Suppressor macrophage (primary cell): ENCODE data around the gene RAB3A.
A peak's percentile ranks its signal among the peaks of the same experiment; 100 is the strongest.

Source experiments
- DNase-seq, 4 experiments: peaks; one replicate each; pipeline ENCODE4 v3.0.0-alpha.2; 2020 to 2022

RAB3A gene

DNA sequence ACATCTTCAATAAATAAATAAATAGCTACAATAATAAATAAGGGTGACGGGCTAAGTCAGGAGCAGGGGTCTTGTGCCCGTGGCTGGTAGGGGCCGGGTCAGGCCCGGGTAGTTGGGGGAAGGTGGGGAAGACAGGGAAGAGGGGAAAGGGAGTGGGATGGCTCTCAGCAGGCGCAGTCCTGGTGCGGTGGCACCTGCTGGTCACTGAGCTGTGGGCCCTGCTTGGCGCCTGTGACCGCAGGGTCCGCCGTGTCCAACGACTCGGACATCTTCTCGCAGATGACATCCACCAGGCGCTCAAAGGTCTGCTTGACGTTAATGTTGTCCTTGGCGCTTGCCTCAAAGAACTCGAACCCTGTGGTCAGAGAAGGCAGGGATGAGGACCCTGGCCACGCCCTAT lies 6.5 kb downstream of the RAB3A start:
- DNase-seq: no peak

DNA sequence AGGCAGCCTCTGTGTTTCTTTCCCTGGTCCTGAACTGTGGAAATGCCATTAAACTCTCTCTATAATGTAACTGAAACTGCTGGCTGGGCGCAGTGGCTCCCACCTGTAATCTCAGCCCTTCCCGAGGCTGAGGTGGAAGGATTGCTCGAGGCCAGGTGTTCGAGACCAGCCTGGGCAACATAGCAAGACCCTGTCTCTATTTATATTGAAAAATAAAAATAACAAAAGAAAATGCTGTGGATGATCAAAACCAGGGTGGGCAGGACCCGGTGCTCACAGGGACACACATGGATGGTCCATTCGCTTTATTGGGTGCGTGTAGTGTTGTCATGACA lies 7.4 kb downstream of the RAB3A start:
- no peak for DNase-seq

DNA sequence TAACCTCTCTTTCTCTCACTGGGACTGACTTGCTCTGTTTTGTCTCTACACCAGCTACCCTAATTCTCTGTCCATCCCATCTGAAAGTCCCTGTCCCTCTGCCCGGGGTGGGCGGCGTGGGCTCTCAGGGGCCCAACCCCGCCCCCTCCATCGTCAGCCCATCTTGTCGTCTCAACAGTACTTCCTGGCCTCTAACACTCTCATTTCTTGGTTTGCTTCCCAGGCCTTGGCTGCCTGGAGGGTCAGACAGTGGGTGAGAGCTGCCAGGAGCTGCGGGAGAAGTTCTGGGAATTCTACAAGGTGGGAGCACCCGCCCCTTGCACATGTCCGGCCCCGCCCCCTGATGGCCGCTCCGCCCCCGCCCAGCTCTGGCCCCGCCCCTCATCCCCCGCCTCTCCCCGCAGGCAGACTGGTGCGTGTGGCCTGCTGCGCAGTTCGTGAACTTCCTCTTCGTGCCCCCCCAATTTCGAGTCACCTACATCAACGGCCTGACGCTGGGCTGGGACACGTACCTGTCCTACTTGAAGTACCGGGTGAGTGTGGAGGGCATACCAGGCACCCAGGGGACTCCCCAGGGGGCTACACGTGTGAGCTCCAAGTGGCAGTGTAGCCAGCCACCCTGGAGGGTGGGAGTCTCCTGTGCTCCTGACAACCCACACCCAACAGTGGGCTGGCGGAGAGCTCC lies 9.1 kb downstream of the RAB3A start:
- peak in 2 of 4 experiments; percentile 47 to 55 for DNase-seq

DNA sequence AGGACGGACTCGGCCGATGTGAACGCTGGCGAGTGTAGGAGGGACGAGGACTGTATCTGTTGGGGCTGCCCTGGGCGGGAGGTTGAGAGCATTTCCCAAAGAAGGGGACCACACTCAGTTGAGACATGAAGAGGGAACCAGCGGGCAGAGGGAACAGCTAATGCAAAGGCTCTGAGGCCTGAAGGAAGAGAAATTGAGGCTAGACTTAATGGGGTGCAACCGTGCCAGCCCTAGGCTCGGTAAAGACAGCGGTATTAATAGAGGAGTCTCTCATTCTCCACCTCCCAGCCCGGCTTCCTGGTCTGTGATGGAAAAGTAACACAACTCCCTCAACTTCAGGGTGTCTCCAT lies 9.7 kb downstream of the RAB3A start:
- no peak for DNase-seq

DNA sequence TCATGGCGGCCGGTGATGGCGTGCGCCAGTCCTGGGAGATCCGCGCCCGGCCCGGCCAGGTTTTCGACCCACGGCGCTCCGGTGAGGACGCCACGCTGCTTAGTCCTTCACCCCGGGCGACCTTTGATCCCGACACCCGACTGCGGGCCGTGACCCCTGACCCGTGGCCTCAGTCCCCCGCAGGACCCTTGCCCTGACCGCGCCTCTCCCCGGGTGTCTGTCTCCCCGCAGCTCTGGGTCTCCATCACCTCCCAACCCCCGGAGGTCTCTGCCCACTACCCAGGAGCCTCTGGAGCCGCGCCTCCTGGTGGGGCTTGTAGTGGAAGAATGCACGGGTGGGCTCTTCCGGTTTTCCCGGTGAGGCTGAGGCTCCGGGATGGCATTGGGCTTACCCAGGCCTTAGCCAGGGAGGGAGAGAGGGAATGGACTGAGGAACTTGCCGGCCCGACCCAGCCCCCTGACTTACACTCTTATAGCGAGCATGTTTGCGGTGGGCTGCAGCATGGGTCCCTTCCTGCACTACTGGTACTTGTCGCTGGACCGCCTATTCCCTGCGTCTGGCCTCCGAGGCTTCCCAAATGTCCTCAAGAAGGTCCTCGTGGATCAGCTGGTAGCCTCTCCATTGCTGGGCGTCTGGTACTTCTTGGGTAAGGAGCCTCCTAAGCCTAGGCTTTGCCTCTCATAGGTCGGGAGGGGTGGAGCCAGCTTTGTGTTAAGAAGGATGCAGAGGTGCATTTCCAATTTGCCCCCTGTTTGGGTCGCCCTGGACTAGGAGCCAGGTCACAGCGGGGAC lies 10.3 kb downstream of the RAB3A start:
- DNase-seq: no peak

DNA sequence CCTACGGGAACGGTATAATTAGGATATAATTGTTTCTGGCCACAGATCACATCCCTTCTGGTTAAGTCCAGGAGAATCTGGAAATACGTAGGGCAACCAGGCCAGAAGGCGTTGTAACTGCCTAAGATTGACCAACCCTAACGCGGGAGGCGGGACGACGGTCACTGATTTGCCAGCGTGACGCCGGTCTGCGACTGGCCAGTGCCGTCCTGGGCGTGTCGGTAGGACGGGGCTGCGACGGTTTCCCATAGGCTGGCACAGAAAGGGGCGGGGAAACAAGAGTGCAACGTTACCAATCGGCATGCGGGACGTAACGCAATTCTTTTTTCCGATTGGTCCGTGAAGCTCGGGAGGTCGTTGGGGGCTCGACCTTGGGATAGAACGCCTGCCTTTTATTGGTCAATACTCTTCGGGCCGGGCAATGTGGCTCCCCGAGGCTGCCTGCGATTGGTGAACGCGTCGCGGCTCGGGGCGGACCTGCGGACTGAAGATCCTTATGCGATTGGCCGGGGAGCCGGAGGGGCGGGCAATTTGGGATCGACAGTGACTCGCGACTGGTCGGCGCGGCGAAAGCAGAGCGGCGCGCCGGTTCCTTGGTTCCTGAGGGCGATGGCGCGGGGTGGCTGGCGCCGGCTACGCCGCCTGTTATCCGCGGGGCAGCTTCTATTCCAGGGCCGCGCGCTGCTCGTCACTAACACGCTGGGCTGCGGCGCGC lies 11.0 kb downstream of the RAB3A start, which contains the start of gene MPV17L2:
Gene MPV17L2, plus strand, starts transcription at position 546 of the 715 bp plus-strand sequence. Its CDS starts 64 bp downstream, at position 610.
- DNase-seq: peak; percentile 99 to 100 (median 100)

DNA sequence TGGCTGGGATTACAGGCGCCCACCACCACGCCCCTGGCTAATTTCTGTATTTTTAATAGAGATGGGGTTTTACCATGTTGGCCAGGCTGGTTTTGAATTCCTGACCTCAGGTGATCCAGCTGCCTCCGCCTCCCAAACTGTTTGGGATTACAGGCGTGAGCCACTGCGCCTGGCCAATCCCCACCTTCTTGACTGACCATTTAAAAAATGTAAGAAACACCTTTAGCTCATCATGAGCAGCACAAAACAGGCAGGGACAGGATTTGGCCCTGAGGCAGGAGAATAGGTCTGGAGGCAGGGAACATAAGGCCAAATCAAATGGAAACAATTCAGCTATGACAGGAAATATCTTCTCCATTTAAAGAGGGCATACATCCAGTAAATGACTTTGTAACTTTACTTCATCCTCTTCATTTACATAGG lies 12.2 kb downstream of the RAB3A start:
- DNase-seq: no peak

DNA sequence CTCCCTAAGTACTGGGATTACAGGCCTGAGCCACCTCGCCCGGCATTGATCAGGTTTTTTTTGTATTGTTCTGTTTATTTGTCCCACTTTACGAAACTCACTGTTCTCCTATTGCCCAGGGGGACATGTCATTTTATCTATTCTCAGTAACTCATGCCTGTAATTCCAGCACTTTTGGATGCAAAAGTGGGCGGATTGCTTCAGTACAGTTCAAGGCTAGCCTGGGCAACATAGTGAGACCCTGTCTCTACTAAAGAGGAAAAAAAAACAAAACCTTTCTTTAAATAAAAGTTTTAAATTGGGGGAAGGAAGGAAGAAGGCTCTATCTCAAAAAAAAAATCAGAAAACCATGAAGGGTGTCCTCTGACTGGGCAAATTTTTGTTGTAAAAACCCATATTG lies 13.6 kb downstream of the RAB3A start:
- no peak for DNase-seq

DNA sequence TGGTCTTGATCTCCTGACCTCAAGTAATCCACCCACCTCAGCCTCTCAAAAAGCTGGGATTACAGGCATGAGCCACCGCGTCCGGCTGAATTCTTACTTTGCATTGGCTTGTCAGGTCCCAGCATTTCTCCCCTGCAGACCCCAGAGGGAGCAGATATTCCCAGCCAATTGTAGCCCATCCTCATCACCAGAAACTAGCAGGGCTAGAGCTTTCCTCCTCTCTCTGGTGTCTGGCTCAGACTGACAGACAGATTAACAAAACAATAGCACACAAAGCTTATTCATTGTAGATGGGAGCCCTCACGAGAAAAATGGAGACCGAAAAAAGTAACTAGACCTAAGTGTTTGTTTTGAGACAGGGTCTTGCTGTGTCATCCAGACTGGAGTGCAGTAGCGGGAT lies 18.3 kb downstream of the RAB3A start:
- DNase-seq: no peak

DNA sequence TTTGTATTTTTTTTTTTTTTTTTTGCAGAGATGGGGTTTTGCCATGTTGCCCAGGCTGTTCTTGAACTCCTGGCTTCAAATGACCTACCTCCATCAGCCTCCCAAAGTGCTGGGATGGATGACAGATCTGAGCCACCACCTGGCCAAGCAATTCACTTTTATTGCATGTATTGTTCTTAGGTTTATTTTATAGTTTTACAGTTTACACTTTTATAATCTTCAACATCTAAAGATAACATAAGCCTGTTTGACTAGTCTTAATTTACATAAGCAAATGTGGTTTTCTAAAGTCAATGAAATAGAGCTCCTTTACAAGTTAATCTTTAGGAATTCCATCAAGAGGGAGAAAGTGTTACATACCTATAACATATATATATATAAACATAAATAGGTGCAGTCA lies 20.3 kb downstream of the RAB3A start:
- DNase-seq: no peak

DNA sequence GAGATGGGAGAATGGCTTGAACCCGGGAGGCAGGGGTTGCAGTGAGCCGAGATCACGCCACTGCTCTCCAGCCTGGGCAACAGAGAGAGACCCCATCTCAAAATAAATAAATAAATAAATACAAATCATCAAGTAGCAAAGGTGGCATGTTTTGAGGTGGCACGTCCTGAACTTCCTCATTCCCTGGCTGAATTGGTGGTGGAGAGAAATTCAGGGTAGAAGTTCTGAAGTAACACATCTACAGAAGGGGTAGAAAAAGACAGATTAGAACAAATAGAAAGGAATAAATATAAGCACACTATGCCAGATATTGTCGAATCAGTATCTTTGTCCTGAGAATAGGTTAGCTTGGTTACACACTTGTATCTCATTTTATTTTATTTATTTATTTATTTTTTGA lies 23.9 kb downstream of the RAB3A start:
- DNase-seq: peak in 2 of 4 experiments; percentile 52

DNA sequence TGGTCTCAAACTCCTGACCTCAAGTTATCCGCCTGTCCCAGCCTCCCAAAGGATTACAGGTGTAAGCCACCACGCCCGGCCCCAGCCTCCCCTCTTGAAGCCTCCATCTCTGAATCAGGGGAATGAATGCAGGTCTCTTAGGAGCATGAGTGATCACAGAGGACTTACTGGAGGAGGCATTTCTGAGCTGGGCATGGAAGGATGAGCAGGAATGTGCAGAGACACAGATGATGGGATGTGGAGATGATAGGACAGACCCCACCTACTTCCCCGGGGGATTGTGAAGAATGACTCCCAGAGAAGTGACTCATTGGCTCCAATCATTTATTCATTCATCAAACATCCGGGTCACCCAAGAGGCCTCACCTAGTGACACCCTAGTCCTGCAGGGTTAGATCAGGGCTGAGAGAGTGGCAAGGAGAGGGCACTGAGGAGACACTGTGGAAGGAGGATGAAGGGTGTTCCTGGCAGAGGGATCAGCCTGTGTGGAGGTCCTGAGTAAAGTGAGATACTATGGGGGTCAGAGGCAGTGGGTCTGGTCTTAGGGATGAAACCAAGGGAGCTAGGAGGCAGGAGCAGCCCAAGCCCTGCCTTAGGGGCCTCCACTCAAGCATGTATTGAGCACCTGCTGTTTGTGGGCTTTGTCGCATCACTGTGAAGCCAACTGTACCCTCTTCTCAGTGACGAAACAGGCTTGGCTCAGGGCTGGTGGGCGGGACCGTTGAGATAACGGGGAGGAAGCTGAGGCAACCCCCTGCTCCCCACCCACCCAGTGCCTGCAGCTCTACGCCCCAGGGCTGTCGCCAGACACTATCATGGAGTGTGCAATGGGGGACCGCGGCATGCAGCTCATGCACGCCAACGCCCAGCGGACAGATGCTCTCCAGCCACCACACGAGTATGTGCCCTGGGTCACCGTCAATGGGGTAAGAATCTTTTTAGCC lies 27.2 kb downstream of the RAB3A start:
- DNase-seq: peak in 3 of 4 experiments; percentile 61 to 70 (median 69)

DNA sequence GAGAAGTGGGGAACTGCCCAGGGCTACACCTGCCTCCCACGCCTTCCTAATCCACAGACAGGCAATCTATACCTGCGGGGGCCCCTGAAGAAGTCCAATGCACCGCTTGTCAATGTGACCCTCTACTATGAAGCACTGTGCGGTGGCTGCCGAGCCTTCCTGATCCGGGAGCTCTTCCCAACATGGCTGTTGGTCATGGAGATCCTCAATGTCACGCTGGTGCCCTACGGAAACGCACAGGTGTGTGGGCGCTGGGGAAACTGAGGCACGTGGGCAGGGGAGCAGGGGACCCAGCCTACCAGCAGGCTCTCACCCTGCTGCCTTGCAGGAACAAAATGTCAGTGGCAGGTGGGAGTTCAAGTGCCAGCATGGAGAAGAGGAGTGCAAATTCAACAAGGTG lies 28.9 kb downstream of the RAB3A start:
- DNase-seq: no peak

DNA sequence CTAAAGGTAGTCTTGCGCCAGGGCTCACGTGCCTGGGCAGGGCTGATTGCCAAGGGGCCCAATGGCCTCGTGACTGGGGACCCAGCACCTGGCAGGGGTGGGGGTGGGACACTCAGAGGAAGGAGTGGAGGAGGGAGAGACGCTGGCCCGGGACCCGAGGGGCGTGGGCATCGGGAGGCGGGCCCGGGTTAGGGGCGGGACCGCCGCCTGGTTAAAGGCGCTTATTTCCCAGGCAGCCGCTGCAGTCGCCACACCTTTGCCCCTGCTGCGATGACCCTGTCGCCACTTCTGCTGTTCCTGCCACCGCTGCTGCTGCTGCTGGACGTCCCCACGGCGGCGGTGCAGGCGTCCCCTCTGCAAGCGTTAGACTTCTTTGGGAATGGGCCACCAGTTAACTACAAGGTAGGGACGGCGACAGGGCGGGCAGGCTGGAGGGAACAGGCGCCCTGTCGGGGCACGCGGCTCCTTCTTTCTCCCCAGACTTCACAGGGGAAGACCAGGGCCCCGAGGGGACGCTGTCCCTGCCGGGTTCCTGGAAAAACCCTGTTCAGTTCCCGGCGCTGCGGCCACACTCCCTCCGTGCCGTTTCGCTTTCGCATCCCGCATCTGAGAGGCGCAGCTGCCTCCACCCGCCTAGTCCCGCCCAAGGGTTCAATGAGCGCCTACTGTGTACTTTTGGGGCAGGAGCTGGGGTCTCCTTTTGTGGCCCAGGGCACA lies 30.1 kb downstream of the RAB3A start, which contains the start of gene IFI30:
Gene IFI30, plus strand, starts transcription at position 242 of the 717 bp plus-strand sequence. Its CDS starts 29 bp downstream, at position 271.
- peak; percentile 95 to 97 (median 96) for DNase-seq

DNA sequence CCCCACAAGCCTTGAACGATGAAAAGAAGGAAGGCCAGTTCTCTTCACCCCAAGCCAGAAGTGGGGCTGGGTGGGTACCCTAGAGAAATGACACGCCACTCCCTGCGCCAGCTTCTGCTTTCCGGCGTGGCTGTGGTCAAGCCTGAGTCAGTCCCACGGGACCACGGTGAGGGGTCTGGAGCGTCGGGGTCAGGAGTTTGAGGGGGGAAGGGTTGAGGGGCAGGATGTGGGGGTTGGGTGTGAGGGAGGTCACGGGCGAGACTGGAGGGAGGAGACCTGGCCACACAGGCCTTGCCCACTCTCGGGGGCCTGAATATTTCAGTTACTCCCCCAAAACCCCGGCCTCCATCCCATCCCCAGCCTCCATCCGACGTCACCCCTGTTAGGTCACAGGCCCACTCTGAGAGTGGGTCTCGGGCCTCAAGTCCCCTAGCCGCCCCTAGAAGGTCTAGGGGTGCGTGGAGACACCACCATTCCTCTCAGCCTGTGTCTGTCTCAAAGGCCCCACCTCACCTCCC lies 30.7 kb downstream of the RAB3A start:
- DNase-seq: peak; percentile 96 to 99 (median 98)

DNA sequence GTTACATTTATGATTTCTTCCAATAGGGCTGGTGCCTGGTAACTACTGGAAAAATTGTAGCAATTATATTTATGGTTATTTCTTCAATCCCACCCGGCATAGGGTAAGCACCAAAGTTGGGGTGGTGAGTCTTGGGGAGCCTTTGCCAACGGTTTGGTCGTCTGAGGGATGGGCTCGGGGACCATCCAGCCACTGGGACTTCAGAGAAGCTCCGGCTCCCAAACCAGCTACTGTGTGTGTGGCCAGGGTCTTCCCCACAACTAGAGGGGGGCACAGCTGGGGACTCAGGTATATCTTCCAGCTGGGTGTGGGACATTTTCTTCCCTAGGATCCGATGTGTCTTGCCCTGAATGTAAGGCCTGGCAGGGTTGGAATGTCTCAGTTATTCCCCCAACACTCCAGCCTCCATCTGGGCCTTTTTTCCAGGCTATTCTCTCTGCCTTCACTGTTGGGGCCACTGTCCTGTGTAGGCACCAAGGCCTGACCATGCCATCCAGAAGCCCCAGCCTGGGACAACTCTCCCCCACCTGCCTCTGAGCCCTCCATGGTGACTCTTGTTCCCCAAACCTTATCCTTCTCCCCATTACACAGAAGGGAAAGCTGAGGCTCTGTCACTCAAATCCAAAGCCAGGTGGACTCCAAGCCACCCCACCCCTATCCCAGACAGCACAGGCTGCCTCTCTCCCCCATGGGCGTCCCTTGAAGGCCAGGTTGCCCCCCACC lies 31.4 kb downstream of the RAB3A start:
- no peak for DNase-seq

DNA sequence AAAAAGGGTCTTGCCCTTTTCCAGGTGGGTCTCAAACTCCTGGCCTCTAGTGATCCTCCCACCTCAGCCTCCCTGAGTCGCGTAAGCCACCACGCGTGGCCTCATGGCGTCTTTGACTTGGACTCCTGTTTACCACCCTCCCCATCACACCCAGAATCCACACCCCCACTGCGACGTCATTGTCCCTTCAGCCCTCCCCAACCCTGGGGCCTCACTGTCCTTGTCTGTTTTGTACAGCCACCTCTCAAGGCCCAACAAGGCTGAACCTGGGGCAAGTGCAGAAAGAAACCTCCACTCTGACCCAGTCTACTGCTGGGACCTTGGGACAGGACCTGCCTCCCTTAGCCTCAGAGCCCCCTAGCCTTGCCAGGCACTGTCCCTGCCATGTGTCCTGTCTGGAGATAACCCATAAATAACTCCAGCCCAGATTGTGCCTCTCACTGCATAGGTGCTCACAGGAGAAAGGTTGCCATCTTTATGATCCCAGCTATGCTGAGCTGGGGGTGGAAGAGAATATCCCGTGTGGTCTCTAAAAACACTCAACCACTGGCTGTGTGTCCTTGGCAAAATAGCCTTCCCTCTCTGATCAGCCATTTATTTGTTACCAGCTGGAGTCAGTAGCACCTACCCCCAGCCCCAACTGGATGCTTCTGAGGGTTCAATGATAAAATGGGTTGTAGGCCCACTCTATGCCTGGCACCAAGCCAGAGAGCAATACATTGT lies 32.1 kb downstream of the RAB3A start:
- DNase-seq: peak in 3 of 4 experiments; percentile 56 to 68 (median 60)

DNA sequence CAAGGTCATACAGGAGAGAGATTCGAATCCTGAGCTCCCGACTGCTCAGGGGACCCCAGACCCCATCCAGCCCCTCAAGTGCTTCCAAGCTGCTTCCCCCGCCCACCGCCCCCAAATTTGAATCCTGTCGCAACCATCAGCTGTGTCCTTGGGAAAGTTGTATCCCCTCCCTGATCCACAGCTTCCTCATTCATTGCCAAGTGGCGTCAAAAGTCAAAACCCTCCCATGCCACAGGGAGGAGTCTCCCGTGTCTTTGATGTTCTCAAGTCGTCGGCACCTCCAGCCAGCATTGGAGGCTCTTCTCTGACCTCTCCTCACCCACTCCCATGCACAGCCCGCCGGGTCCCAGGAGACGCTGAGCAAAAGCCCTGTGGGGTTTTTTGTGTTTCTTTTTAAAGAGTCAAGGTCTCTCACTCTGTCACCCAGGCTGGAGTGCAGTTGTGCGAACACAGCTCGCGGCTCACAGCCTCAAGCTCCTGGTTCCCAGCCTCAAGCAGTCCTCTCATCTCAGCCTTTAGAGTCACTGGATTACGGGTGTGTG lies 33.1 kb downstream of the RAB3A start:
- DNase-seq: peak; percentile 94 to 98 (median 96)

DNA sequence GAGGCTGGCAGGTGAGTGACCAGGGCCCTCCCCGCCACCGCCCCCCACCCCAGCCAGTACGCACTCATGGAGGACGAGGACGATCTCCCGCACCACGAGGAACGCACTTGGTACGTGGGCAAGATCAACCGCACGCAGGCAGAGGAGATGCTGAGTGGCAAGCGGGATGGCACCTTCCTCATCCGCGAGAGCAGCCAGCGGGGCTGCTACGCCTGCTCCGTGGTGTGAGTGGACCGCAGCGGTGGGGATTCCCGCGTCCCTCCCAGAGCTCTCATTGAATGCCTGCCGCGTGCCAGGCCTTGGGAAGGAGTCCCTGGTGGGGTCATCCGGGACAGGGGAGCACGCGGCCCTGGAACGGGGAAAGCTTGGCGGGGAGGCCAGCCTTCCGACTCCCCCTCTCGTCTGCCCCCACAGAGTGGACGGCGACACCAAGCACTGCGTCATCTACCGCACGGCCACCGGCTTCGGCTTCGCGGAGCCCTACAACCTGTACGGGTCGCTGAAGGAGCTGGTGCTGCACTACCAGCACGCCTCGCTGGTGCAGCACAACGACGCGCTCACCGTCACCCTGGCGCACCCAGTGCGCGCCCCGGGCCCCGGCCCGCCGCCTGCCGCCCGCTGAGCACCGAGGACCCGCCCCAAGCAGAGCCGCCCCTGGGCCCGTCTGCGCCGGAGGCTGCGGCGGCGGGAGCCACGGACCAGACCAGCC lies 35.0 kb downstream of the RAB3A start:
- peak in 1 of 4 experiments; percentile 19 for DNase-seq
